ENCODE data around the gene TTC39B. TPM values are rescaled to one million over a fixed set of nuclear protein-coding genes. Genes with fewer than 3 reads are reported as not detected.

TTC39B gene
- total RNA-seq, 1 donor from 2014 or later: 2.7 TPM

GRCh38 chr9:15229409-15229808, 77.6 kb downstream of the TTC39B start:
- TF ChIP-seq CTCF (IDR thresholded peaks at IDR 0.05): no peak
- H3K27me3 ChIP-seq: no peaks in the 10 kb centered on the region
- no peak for DNase-seq (ENCODE audit: low spot score in 2 of 2)
- intact Hi-C loops (cut with DNase I): no loop called here
- H3K4me3 ChIP-seq: no peak overlapping the region
- no peak overlapping the region for H3K27ac ChIP-seq
- no peaks in the 10 kb centered on the region for H3K4me1 ChIP-seq
- no peaks in the 10 kb centered on the region for H3K9me3 ChIP-seq
- no peaks in the 10 kb centered on the region for H3K36me3 ChIP-seq

DNA sequence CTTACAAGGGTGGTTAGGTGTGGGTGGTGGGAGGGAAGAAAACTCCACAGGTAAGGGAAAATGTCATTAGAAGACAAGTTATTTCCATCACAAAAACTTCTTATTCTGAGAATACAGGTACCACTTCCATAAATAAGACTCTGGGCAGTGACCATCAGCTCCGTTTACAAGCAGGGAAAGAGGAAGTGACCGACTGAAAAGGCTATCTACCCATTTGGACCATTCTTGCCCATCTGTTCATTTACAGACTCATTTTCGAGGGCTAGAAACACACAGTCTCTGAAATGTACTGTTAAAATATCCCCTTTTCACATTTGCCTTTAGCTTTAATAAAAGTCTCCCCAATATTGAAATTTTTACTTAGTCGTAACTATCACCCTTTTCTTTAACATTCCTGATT, 79.5 kb downstream of the TTC39B start:
- TF ChIP-seq CTCF (IDR thresholded peaks at IDR 0.05): no peak
- Histone ChIP-seq H3K27ac (no peak overlapping the region), H3K4me1 (no peaks in the 10 kb centered on the region), H3K4me3 (no peak overlapping the region), H3K9me3 (no peaks in the 10 kb centered on the region), H3K36me3 (no peaks in the 10 kb centered on the region), H3K27me3 (no peaks in the 10 kb centered on the region)
- intact Hi-C loops (cut with DNase I): no loop called here
- no peak for DNase-seq (ENCODE audit: low spot score in 2 of 2)

- Histone ChIP-seq H3K4me3 (no peak overlapping the region), H3K27ac (no peak overlapping the region), H3K9me3 (no peaks in the 10 kb centered on the region), H3K36me3 (no peaks in the 10 kb centered on the region), H3K4me1 (no peaks in the 10 kb centered on the region), H3K27me3 (no peaks in the 10 kb centered on the region)
- no peak for DNase-seq (ENCODE audit: low spot score in 2 of 2)
- TF ChIP-seq CTCF (IDR thresholded peaks at IDR 0.05): no peak
- intact Hi-C loops (cut with DNase I): no loop called here
These were observed 81.4 kb downstream of the TTC39B start for GRCh38 chr9:15225564-15226126.

GRCh38 chr9:15222313-15222712, 84.7 kb downstream of the TTC39B start:
- H3K36me3 ChIP-seq: no peaks in the 10 kb centered on the region
- no peaks in the 10 kb centered on the region for H3K4me1 ChIP-seq
- no peak for TF ChIP-seq CTCF (IDR thresholded peaks at IDR 0.05)
- DNase-seq (ENCODE audit: low spot score in 2 of 2): no peak
- no peak overlapping the region for H3K27ac ChIP-seq
- H3K4me3 ChIP-seq: no peak overlapping the region
- H3K9me3 ChIP-seq: no peaks in the 10 kb centered on the region
- intact Hi-C loops (cut with DNase I): no loop called here
- H3K27me3 ChIP-seq: no peaks in the 10 kb centered on the region

DNA sequence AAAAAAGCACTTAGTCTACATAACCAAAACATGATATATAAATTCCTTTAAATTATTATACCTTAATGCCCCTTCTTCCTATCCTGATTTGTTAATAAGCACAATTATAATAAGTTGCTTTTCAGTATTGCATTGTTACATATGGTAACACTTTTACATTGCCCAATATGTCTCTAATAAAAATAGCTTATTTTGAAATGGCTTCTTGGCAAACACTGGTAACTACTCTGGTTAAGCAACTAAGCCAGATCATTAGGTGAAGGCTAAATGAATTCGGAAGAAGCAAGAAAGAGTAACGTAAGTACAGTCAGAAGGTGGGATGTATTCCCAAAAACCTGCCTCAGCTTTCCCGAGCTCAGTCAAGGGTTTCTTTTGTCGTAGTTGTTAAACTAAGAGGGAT, 85.3 kb downstream of the TTC39B start:
- Histone ChIP-seq H3K4me1 (no peaks in the 10 kb centered on the region), H3K4me3 (no peak overlapping the region), H3K27ac (no peak overlapping the region), H3K9me3 (no peaks in the 10 kb centered on the region), H3K36me3 (peaks cover 0 to 2% of the 10 kb centered on the region in 2 donors), H3K27me3 (no peaks in the 10 kb centered on the region)
- no peak for TF ChIP-seq CTCF (IDR thresholded peaks at IDR 0.05)
- intact Hi-C loops (cut with DNase I): no loop called here
- DNase-seq (ENCODE audit: low spot score in 2 of 2): no peak
